ENCODE results near the gene TREM1. TPM values are rescaled to one million over a fixed set of nuclear protein-coding genes. Genes with fewer than 3 reads are reported as not detected.

Gene TREM1
- total RNA-seq, 1 donor from 2014 or later, result not detected

DNA sequence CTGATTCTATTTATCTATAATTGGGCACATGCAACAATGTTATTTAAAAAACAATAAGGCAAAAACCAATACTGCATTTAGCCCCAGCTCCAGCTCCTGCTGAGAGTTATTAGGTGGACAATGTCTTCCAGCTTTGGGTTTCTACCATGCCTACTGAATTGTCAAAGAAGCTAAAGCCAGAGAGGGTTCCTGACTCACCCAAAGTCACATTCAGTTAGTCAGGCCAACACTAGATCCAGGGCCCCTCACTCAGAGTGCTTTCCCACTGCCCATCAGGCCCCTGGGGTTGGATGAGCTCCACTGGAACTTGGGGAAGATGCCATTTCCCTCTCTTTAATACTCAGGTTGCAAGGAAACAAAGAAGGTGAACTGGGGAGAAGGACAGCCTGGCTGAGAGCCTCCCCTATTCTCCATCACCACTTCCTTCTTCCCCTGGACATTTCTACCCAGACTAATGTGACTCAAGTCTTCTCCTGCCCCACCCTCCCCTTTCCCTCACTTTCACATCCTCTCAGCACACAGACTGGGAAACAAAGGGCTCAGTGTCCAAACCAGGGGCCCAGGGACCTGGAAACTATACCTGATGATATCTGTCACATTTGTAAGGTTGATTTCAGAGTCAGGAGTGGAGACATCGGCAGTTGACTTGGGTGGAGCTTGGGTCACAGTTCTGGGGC is 6.0 kb downstream of the TREM1 start:
- peaks cover 20% of the 10 kb centered on the region for H3K27me3 Mint-ChIP-seq (ENCODE audit: low read depth)
- peaks cover 3% of the 10 kb centered on the region for H3K9me3 Mint-ChIP-seq
- no peak overlapping the region for H3K4me3 Mint-ChIP-seq
- no peak overlapping the region for H3K27ac Mint-ChIP-seq (ENCODE audit: unreplicated experiment)
- DNase-seq (ENCODE audit: low read depth, low spot score), result no peak
- peaks cover 8% of the 10 kb centered on the region for H3K4me1 Mint-ChIP-seq
- H3K36me3 Mint-ChIP-seq (ENCODE audit: low read depth), result no peaks in the 10 kb centered on the region
- TF ChIP-seq, protein P1, sequence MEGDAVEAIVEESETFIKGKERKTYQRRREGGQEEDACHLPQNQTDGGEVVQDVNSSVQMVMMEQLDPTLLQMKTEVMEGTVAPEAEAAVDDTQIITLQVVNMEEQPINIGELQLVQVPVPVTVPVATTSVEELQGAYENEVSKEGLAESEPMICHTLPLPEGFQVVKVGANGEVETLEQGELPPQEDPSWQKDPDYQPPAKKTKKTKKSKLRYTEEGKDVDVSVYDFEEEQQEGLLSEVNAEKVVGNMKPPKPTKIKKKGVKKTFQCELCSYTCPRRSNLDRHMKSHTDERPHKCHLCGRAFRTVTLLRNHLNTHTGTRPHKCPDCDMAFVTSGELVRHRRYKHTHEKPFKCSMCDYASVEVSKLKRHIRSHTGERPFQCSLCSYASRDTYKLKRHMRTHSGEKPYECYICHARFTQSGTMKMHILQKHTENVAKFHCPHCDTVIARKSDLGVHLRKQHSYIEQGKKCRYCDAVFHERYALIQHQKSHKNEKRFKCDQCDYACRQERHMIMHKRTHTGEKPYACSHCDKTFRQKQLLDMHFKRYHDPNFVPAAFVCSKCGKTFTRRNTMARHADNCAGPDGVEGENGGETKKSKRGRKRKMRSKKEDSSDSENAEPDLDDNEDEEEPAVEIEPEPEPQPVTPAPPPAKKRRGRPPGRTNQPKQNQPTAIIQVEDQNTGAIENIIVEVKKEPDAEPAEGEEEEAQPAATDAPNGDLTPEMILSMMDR (conservative IDR thresholded peaks at IDR 0.05), result no peak

DNA sequence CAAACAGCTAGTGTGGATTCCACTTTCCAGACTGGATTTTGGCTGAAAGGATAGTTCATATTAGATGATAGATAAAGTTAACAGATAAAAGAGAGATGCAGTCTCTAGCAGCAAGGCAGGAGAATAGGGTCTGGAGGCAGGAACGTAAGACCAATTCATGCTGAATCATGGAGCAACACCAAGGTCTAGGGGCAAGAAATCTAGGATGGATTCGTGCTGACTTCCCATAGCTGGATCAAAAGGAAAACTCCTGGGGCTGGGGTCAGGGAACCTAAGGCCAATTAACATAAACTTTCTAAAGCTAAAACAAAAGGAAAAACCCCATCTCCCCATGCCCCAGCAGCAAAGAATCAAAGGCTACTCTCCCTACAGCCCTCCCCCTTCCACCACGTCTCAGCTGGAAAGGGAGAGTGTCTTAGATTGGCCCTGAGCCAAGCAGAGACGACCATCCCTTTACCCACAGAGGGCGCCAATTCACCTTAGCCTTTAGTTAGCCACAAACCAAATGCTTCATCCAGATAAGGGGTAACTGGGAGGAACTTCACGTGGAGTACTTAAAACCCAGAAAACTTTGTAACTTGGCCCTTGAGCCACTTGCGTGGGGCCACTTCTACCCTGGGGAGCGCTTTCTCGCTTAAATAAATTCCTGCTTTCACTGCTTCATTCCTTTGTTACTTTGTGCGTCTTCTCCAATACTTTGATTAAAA is 7.6 kb downstream of the TREM1 start:
- Mint-ChIP-seq H3K4me1 (peaks cover 8% of the 10 kb centered on the region), H3K4me3 (no peak overlapping the region), H3K9me3 (peaks cover 3% of the 10 kb centered on the region), H3K27me3 (ENCODE audit: low read depth) (peaks cover 27% of the 10 kb centered on the region), H3K36me3 (ENCODE audit: low read depth) (no peaks in the 10 kb centered on the region), H3K27ac (ENCODE audit: unreplicated experiment) (no peak overlapping the region)
- TF ChIP-seq, protein P1 (conservative IDR thresholded peaks at IDR 0.05), result peak; percentile 66
- DNase-seq (ENCODE audit: low read depth, low spot score), result peak; percentile 46

DNA sequence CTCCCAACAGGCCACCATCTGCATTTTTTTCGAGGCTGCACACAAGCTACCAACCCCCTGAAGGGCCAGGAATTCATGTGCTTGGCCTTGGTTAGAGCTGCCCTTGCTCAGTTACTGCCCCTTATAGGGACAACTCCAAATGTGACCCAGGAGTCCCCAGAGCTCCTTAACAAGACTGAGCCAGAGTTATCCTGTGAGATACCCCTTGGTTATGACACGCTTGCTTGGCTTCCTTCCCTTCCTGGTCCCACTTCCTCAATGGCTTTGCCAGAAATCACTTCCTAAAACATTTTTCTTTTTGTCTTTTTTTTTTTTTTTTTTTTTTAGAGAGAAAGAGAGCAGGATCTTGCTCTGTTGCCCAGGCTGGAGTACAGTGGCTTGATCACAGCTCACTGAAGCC is 8.9 kb downstream of the TREM1 start:
- Mint-ChIP-seq H3K9me3 (no peaks in the 10 kb centered on the region), H3K36me3 (ENCODE audit: low read depth) (no peaks in the 10 kb centered on the region), H3K4me1 (peaks cover 8% of the 10 kb centered on the region), H3K4me3 (no peak overlapping the region), H3K27ac (ENCODE audit: unreplicated experiment) (no peak overlapping the region), H3K27me3 (ENCODE audit: low read depth) (peaks cover 27% of the 10 kb centered on the region)
- DNase-seq (ENCODE audit: low read depth, low spot score), result no peak
- TF ChIP-seq, protein P1 (conservative IDR thresholded peaks at IDR 0.05), result no peak

DNA sequence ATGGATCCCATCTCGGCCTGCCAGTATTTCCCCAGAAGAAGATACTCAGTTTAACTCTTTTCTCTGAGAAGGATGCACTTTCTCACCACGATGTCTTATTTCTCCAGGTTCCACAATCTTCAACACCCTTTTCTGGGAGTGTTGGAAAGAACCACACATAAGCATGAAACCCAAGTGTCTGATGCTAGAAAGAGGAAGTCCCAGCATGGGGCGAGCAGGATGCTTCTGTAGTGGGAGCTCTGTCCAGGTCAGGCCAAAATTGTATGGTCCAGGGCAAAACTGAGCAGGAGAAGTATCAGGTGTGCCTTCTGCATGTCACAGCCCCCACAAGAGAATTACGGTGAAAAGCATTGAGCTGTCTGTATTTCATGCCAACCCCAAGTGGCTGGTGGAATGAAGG is 11.0 kb downstream of the TREM1 start:
- Mint-ChIP-seq H3K4me1 (peaks cover 8% of the 10 kb centered on the region), H3K9me3 (no peaks in the 10 kb centered on the region), H3K27ac (ENCODE audit: unreplicated experiment) (no peak overlapping the region)

DNA sequence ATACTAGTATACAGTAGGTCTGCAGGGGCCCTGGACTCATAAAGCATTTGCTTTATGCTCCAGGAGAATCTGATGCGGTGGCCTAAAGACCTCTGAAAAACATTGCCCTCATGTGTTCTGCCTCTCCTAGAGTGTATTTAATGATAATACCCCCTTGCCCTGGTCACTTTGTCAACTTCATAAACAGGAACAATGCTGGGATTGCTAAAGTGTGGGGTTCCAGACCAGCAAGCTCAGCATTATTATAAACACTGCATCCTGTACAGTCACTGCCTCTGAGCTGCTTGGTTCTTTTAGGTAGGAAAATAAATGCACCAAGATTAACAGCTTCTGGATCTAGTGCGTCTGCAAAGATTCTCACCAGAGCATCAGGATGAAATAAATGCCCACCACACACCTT is 12.2 kb downstream of the TREM1 start:
- Mint-ChIP-seq H3K9me3 (no peaks in the 10 kb centered on the region), H3K27me3 (ENCODE audit: low read depth) (peaks cover 26% of the 10 kb centered on the region), H3K4me1 (peaks cover 7% of the 10 kb centered on the region), H3K27ac (ENCODE audit: unreplicated experiment) (no peak overlapping the region), H3K4me3 (no peak overlapping the region), H3K36me3 (ENCODE audit: low read depth) (no peaks in the 10 kb centered on the region)
- TF ChIP-seq, protein P1 (conservative IDR thresholded peaks at IDR 0.05), result no peak
- DNase-seq (ENCODE audit: low read depth, low spot score), result no peak

More for the DNA sequence above, 11.0 kb downstream of the TREM1 start:
- DNase-seq (ENCODE audit: low read depth, low spot score), result no peak
- H3K36me3 Mint-ChIP-seq (ENCODE audit: low read depth), result no peaks in the 10 kb centered on the region
- no peak overlapping the region for H3K4me3 Mint-ChIP-seq
- peaks cover 27% of the 10 kb centered on the region for H3K27me3 Mint-ChIP-seq (ENCODE audit: low read depth)
- TF ChIP-seq, protein P1 (conservative IDR thresholded peaks at IDR 0.05), result no peak

All from neural crest cell (in vitro differentiated cells).